Keratinocyte (primary cell): ENCODE measurements around the gene TMEM87A. TPM values are rescaled to one million over a fixed set of nuclear protein-coding genes. Genes with fewer than 3 reads are reported as not detected.

Source experiments
- DNase-seq: peaks from one replicate; pipeline ENCODE4 v3.0.0-alpha.2; 2011; ENCODE audit warnings: low read depth, missing footprints, low spot score
- FAIRE-seq: peaks from 2 replicates; lab custom pipeline; 2011; peaks lifted over from hg19 to GRCh38; lab: Jason Lieb, UNC
- H2AFZ ChIP-seq: 2 replicates; pipeline ENCODE4 v1.6.0; 2012; ENCODE audit warnings: low read length, control low read depth, inconsistent platforms; ENCODE audit not compliant: control insufficient read depth
- H3K27ac ChIP-seq: 2 replicates; pipeline ENCODE4 v1.5.1; 2011; ENCODE audit warnings: low read length; ENCODE audit not compliant: control insufficient read depth, insufficient read depth
- H3K27me3 ChIP-seq: 3 replicates; pipeline ENCODE4 v1.6.0; 2011; ENCODE audit warnings: low read length; ENCODE audit not compliant: control insufficient read depth, insufficient read depth; ENCODE audit errors: extremely low read depth
- H3K36me3 ChIP-seq, 2 experiments: 2 replicates in 1 of 2; 3 replicates in 1 of 2; pipeline ENCODE4 v1.5.1; 2011; ENCODE audit warnings: low read length in 2 of 2, mild to moderate bottlenecking in 1 of 2; ENCODE audit not compliant: control insufficient read depth in 2 of 2, insufficient read depth in 2 of 2; ENCODE audit errors: extremely low read depth in 1 of 2
- H3K4me1 ChIP-seq: 3 replicates; pipeline ENCODE4 v1.5.1; 2011; ENCODE audit warnings: low read length; ENCODE audit not compliant: control insufficient read depth, insufficient read depth; ENCODE audit errors: extremely low read depth
- H3K4me2 ChIP-seq: 3 replicates; pipeline ENCODE4 v1.6.0; 2011; ENCODE audit warnings: low read depth, low read length; ENCODE audit not compliant: control insufficient read depth, insufficient read depth; ENCODE audit errors: extremely low read depth
- H3K4me3 ChIP-seq, 3 experiments: fragments of 200-600 bp in 1 of 3; sonication (generic) in 1 of 3; 2 replicates in 2 of 3; 3 replicates in 1 of 3; pipeline ENCODE4 v1.5.1; 2011 to 2016; ENCODE audit warnings: low read length in 3 of 3, mild to moderate bottlenecking in 3 of 3, control low read depth in 2 of 3, inconsistent platforms in 1 of 3, low read depth in 1 of 3, mixed read lengths in 1 of 3, mixed run types in 1 of 3, moderate library complexity in 1 of 3; ENCODE audit not compliant: control insufficient read depth in 2 of 3, insufficient read depth in 2 of 3; ENCODE audit errors: extremely low read depth in 1 of 3
- H3K79me2 ChIP-seq: 2 replicates; pipeline ENCODE4 v1.6.0; 2012; ENCODE audit warnings: low read length; ENCODE audit not compliant: control insufficient read depth, insufficient read depth
- H3K9ac ChIP-seq: 3 replicates; pipeline ENCODE4 v1.6.0; 2011; ENCODE audit warnings: low read length; ENCODE audit not compliant: control insufficient read depth, insufficient read depth; ENCODE audit errors: extremely low read depth
- H3K9me1 ChIP-seq: 3 replicates; pipeline ENCODE4 v1.6.0; 2011; ENCODE audit warnings: low read length; ENCODE audit not compliant: control insufficient read depth, insufficient read depth; ENCODE audit errors: extremely low read depth
- H3K9me3 ChIP-seq: 2 replicates; pipeline ENCODE4 v1.5.1; 2012; ENCODE audit warnings: low read depth, low read length; ENCODE audit not compliant: control insufficient read depth
- H4K20me1 ChIP-seq: 3 replicates; pipeline ENCODE4 v1.6.0; 2011; ENCODE audit warnings: low read length; ENCODE audit not compliant: control insufficient read depth, insufficient read depth; ENCODE audit errors: extremely low read depth
- EZH2 ChIP-seq: IDR thresholded peaks from one replicate; pipeline ENCODE4 v1.6.1; 2012; ENCODE audit warnings: inconsistent platforms, mild to moderate bottlenecking, low read length, moderate library complexity
- dilution Hi-C: fragments of 300-500 bp; cut with MboI; formaldehyde crosslinking; loops from one replicate; pipeline ENCODE4 v1.7.0; 2020; ENCODE audit warnings: low sequenced_read_pairs; ENCODE audit not compliant: extremely low pct_ligation_motif_present
- polyA plus RNA-seq, 5 experiments: library from polyadenylated mRNA; depleted of rRNA in 3 of 5; stranded (reverse) in 3 of 5; stranded (forward) in 1 of 5; unstranded in 1 of 5; fragments of >200 nt; gene quantifications; 1 replicate in 1 of 5; 2 replicates in 3 of 5; 3 replicates in 1 of 5; pipeline versions ENCODE4 v1.2.1 to v1.2.3, GENCODE V29; 2011 to 2012; ENCODE audit warnings: missing spikeins in 2 of 5, low read depth in 1 of 5, low replicate concordance in 1 of 5
- TF ChIP-seq, protein P1 (sequence below), 3 experiments: IDR thresholded peaks in 1 of 3; conservative IDR thresholded peaks in 1 of 3; optimal IDR thresholded peaks in 1 of 3; 2 replicates in 2 of 3; 3 replicates in 1 of 3; pipeline versions ENCODE3 to v1.5.1; 2011; ENCODE audit warnings: low read length in 3 of 3, mild to moderate bottlenecking in 3 of 3, moderate library complexity in 2 of 3, control low read depth in 1 of 3, inconsistent platforms in 1 of 3; ENCODE audit not compliant: insufficient read depth in 2 of 3; ENCODE audit errors: extremely low read depth in 1 of 3

TMEM87A gene
- polyA plus RNA-seq, 1 donor (not counting 4 experiments of a cell fraction or from before 2014, with no cell fraction given), result 43.7 TPM

GRCh38 chr15:42233107-42233506 is 40.1 kb downstream of the TMEM87A start:
- no peak overlapping the region for H3K9ac ChIP-seq
- dilution Hi-C loops, result no loop called here
- H3K9me1 ChIP-seq, result no peaks in the 10 kb centered on the region
- H4K20me1 ChIP-seq, result no peaks in the 10 kb centered on the region
- FAIRE-seq, result no peak
- DNase-seq, result no peak
- H2AFZ ChIP-seq, result no peak overlapping the region
- H3K27ac ChIP-seq, result no peak overlapping the region
- H3K36me3 ChIP-seq, result peaks cover 11 to 20% of the 10 kb centered on the region in 2 experiments
- H3K4me1 ChIP-seq, result no peaks in the 10 kb centered on the region
- H3K4me3 ChIP-seq, result no peak overlapping the region
- TF ChIP-seq EZH2, result no peak
- TF ChIP-seq, protein P1, sequence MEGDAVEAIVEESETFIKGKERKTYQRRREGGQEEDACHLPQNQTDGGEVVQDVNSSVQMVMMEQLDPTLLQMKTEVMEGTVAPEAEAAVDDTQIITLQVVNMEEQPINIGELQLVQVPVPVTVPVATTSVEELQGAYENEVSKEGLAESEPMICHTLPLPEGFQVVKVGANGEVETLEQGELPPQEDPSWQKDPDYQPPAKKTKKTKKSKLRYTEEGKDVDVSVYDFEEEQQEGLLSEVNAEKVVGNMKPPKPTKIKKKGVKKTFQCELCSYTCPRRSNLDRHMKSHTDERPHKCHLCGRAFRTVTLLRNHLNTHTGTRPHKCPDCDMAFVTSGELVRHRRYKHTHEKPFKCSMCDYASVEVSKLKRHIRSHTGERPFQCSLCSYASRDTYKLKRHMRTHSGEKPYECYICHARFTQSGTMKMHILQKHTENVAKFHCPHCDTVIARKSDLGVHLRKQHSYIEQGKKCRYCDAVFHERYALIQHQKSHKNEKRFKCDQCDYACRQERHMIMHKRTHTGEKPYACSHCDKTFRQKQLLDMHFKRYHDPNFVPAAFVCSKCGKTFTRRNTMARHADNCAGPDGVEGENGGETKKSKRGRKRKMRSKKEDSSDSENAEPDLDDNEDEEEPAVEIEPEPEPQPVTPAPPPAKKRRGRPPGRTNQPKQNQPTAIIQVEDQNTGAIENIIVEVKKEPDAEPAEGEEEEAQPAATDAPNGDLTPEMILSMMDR (optimal IDR thresholded peaks at IDR 0.05 in 1 of 3, IDR thresholded peaks at IDR 0.05 in 1 of 3, conservative IDR thresholded peaks at IDR 0.05 in 1 of 3; ENCODE audit: extremely low read depth in 1 of 3, insufficient read depth in 2 of 3, low read length in 3 of 3), result no peak
- H3K79me2 ChIP-seq, result no peaks in the 10 kb centered on the region
- no peaks in the 10 kb centered on the region for H3K27me3 ChIP-seq
- H3K9me3 ChIP-seq, result no peaks in the 10 kb centered on the region
- H3K4me2 ChIP-seq, result no peak overlapping the region

DNA sequence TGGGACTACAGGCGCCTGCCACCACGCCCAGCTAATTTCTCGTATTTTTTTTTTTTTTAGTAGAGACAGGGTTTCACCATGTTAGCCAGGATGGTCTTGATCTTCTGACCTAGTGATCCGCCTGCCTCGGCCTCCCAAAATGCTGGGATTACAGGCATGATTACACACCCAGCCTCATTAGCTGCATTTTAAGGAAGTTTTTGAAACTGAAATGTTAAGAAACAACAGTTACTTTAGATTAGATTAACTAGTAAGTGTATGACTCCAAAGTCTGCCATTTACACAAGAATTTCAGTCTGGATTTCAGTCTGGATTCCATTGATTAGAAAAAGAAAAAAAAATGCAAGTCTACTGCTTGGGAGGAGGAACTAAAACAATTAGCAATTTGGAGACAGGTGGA is 40.6 kb downstream of the TMEM87A start:
- H3K36me3 ChIP-seq, result peaks cover 8 to 20% of the 10 kb centered on the region in 2 experiments

More for the DNA sequence above, 40.6 kb downstream of the TMEM87A start:
- H4K20me1 ChIP-seq, result no peaks in the 10 kb centered on the region
- no peak for TF ChIP-seq EZH2
- TF ChIP-seq, protein P1 (optimal IDR thresholded peaks at IDR 0.05 in 1 of 3, IDR thresholded peaks at IDR 0.05 in 1 of 3, conservative IDR thresholded peaks at IDR 0.05 in 1 of 3; ENCODE audit: extremely low read depth in 1 of 3, insufficient read depth in 2 of 3, low read length in 3 of 3), result no peak
- no peaks in the 10 kb centered on the region for H3K9me3 ChIP-seq
- dilution Hi-C loops, result no loop called here
- no peak overlapping the region for H3K4me3 ChIP-seq
- H3K9ac ChIP-seq, result no peak overlapping the region
- no peak for FAIRE-seq
- no peak overlapping the region for H3K27ac ChIP-seq
- DNase-seq, result no peak
- no peak overlapping the region for H3K4me2 ChIP-seq
- H3K9me1 ChIP-seq, result no peaks in the 10 kb centered on the region
- no peaks in the 10 kb centered on the region for H3K79me2 ChIP-seq
- no peaks in the 10 kb centered on the region for H3K4me1 ChIP-seq
- H3K27me3 ChIP-seq, result no peaks in the 10 kb centered on the region
- H2AFZ ChIP-seq, result no peak overlapping the region
